ENCODE data around the gene LMNB1.

Gene LMNB1

DNA sequence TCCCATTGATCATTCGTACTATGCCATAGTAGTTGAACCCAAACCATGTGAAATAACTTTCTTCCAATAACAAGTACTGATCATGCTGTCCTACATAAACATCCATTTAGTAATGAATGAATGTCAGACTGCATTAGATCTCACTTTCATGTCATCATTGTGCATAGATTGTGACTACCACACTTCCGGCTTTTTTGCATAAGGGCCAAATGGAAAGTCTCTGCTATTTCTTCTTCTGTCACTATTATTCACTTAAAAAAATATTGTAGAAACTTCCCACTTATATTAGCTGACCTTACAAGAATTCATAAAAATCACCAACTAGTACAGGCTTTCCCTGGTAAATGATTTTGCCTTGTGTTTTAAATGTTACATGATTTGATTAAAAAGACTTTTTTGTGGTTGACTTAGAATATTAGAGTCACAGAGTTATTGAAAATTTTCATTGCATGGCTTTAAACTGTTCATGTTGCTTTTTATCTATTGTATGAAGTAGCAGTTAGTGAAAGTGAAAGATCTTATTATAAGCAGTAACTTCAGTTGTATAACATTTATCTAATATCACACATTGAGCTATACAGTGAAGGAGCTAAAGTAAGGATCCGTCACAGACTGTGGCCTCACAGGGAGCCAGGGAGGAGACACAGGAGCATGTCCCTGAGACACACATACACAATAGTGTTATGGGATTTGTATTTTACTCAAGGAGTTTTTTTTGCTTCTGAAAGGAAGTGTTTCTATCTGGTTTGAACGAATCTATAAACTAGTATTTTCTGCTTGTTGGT is 33.9 kb downstream of the LMNB1 start:
- TF ChIP-seq REST (IDR thresholded peaks at IDR 0.05; ENCODE audit: insufficient read depth in 1 of 2, low read depth in 2 of 2, low read length in 2 of 2), result no peak
- no peak for TF ChIP-seq TAF1 (IDR thresholded peaks at IDR 0.05; ENCODE audit: borderline replicate concordance, insufficient read depth, low read length)
- no peak for TF ChIP-seq SIN3A (IDR thresholded peaks at IDR 0.05; ENCODE audit: borderline replicate concordance, insufficient read depth, low read length)
- TF ChIP-seq POLR2AphosphoS5 (IDR thresholded peaks at IDR 0.05; ENCODE audit: low read depth, low read length), result no peak
- TF ChIP-seq FOXP2 (optimal IDR thresholded peaks at IDR 0.05; ENCODE audit: borderline replicate concordance, extremely low read depth, extremely low read length, insufficient read depth), result no peak

- TF ChIP-seq FOXP2 (optimal IDR thresholded peaks at IDR 0.05; ENCODE audit: borderline replicate concordance, extremely low read depth, extremely low read length, insufficient read depth) (no peak), POLR2AphosphoS5 (IDR thresholded peaks at IDR 0.05; ENCODE audit: low read depth, low read length) (no peak), REST (IDR thresholded peaks at IDR 0.05; ENCODE audit: insufficient read depth in 1 of 2, low read depth in 2 of 2, low read length in 2 of 2) (no peak)
Measured at GRCh38 chr5:126811515-126812198, 34.7 kb downstream of the LMNB1 start.

DNA sequence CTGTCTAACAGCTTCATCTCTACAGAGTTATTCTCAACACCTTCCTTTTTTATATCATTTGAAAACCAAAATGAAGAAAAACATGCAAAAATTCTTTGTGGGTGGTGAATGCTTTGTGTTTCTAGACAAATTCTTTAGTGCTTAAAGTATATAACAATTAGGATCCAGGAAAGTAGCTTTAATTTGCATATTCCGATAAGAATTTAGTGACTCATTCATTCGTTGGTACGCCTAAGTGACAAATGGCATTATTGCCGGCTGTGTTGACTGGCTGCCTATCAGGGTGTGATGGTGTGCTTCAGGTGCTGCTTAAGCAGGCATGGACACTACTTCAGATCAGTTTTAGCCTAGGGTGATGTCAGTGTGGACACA is 35.2 kb downstream of the LMNB1 start:
- TF ChIP-seq SIN3A (IDR thresholded peaks at IDR 0.05; ENCODE audit: borderline replicate concordance, insufficient read depth, low read length) (no peak), FOXP2 (optimal IDR thresholded peaks at IDR 0.05; ENCODE audit: borderline replicate concordance, extremely low read depth, extremely low read length, insufficient read depth) (no peak), REST (IDR thresholded peaks at IDR 0.05; ENCODE audit: insufficient read depth in 1 of 2, low read depth in 2 of 2, low read length in 2 of 2) (no peak), TAF1 (IDR thresholded peaks at IDR 0.05; ENCODE audit: borderline replicate concordance, insufficient read depth, low read length) (no peak)

DNA sequence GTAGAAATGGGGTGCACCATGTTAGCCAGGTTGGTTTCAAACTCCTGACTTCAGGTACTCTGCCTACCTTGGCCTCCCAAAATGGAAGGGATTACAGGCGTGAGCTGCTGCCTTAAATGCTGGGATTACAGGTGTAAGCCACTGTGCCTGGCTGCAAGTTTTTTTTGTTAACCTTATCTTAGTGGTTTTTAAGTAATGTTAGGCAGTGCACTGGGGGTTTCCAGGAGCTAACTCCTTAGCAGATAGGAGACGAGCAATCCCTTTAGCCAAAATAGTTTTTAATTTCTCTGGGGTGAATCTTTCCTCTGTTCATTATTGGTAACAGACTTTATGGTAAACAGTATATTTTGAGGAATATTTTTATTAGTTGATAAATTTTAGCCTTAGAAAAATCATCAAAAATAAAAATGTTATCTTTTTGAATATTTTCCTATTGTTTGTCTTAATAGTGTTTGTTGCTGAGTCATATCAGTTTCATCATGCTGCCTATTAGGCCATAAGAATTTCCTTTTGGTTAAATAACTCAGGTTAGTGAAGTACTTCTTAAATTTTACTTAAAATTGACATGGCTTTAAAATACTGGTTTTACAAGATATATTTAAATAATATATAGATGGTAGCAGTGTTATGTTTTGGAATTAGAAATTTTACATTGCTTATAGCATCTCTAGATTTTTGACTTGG is 37.9 kb downstream of the LMNB1 start:
- TF ChIP-seq FOXP2 (optimal IDR thresholded peaks at IDR 0.05; ENCODE audit: borderline replicate concordance, extremely low read depth, extremely low read length, insufficient read depth) (no peak), SIN3A (IDR thresholded peaks at IDR 0.05; ENCODE audit: borderline replicate concordance, insufficient read depth, low read length) (no peak), POLR2AphosphoS5 (IDR thresholded peaks at IDR 0.05; ENCODE audit: low read depth, low read length) (no peak), TAF1 (IDR thresholded peaks at IDR 0.05; ENCODE audit: borderline replicate concordance, insufficient read depth, low read length) (no peak), REST (IDR thresholded peaks at IDR 0.05; ENCODE audit: insufficient read depth in 1 of 2, low read depth in 2 of 2, low read length in 2 of 2) (no peak)
